NCI-H2196 treated with DMSO at 0.1 percent for 48 hours (cell line): Measurements from ENCODE around the gene LRIT1.

Experiments used
- DNase-seq: peaks from one replicate; lab custom pipeline; 2025; ENCODE audit not compliant: unreplicated experiment; lab: John Stamatoyannopoulos, UW

LRIT1 gene

GRCh38 chr10:84194424-84195043, 46.8 kb downstream of the LRIT1 start, which contains the start of gene CDHR1:
CDHR1 (plus strand) TSS chr10:84194537; CDS start chr10:84194761, 224 bp downstream.
- peak; percentile 17 for DNase-seq

- DNase-seq, result no peak
Observed at GRCh38 chr10:84193846-84194423, 47.4 kb downstream of the LRIT1 start.

- DNase-seq, result no peak
Observed at GRCh38 chr10:84193327-84193726, 48.0 kb downstream of the LRIT1 start.

- DNase-seq, result no peak
Observed at GRCh38 chr10:84191106-84191505, 50.2 kb downstream of the LRIT1 start.

GRCh38 chr10:84190621-84191020, 50.7 kb downstream of the LRIT1 start:
- no peak for DNase-seq

- no peak for DNase-seq
Observed at GRCh38 chr10:84188815-84189214, 52.5 kb downstream of the LRIT1 start.

GRCh38 chr10:84185526-84186175, 55.7 kb downstream of the LRIT1 start:
- DNase-seq, result no peak

- DNase-seq, result no peak
Observed at GRCh38 chr10:84184517-84184916, 56.8 kb downstream of the LRIT1 start.

GRCh38 chr10:84181631-84182030, 59.7 kb downstream of the LRIT1 start:
- DNase-seq, result no peak
